Measurements from ENCODE around the gene TAX1BP1.

TAX1BP1 gene

GRCh38 chr7:27708485-27708884 lies 31.5 kb upstream of the TAX1BP1 start:
- no peaks in the 10 kb centered on the region for H3K9me3 ChIP-seq (ENCODE audit: control insufficient read depth in 5 of 5, low read length in 5 of 5)
- H3K4me1 ChIP-seq (ENCODE audit: control insufficient read depth in 5 of 5, insufficient read depth in 5 of 5, low read length in 5 of 5) = peaks cover 0 to 8% (median 3%) of the 10 kb centered on the region in 5 donors
- H3K4me3 ChIP-seq (ENCODE audit: low read depth in 1 of 5, low read length in 5 of 5) = no peak overlapping the region
- no peaks in the 10 kb centered on the region for H3K36me3 ChIP-seq (ENCODE audit: control insufficient read depth in 5 of 5, insufficient read depth in 5 of 5, low read length in 5 of 5)
- no peak overlapping the region for H3K27ac ChIP-seq (ENCODE audit: low read depth, low read length)
- no peak overlapping the region for H3K9ac ChIP-seq (ENCODE audit: low read length in 5 of 5)
- H3K27me3 ChIP-seq (ENCODE audit: control insufficient read depth in 5 of 5, insufficient read depth in 4 of 5, low read length in 5 of 5) = no peaks in the 10 kb centered on the region

GRCh38 chr7:27709137-27710075 lies 30.6 kb upstream of the TAX1BP1 start:
- Histone ChIP-seq H3K4me1 (ENCODE audit: control insufficient read depth in 5 of 5, insufficient read depth in 5 of 5, low read length in 5 of 5) (peaks cover 0 to 8% (median 3%) of the 10 kb centered on the region in 5 donors), H3K27ac (ENCODE audit: low read depth, low read length) (no peak overlapping the region), H3K36me3 (ENCODE audit: control insufficient read depth in 5 of 5, insufficient read depth in 5 of 5, low read length in 5 of 5) (no peaks in the 10 kb centered on the region), H3K9me3 (ENCODE audit: control insufficient read depth in 5 of 5, low read length in 5 of 5) (no peaks in the 10 kb centered on the region), H3K27me3 (ENCODE audit: control insufficient read depth in 5 of 5, insufficient read depth in 4 of 5, low read length in 5 of 5) (no peaks in the 10 kb centered on the region), H3K9ac (ENCODE audit: low read length in 5 of 5) (no peak overlapping the region), H3K4me3 (ENCODE audit: low read depth in 1 of 5, low read length in 5 of 5) (no peak overlapping the region)

GRCh38 chr7:27712217-27712616 lies 27.7 kb upstream of the TAX1BP1 start:
- H3K9ac ChIP-seq (ENCODE audit: low read length in 5 of 5) = no peak overlapping the region
- no peak overlapping the region for H3K27ac ChIP-seq (ENCODE audit: low read depth, low read length)
- no peaks in the 10 kb centered on the region for H3K27me3 ChIP-seq (ENCODE audit: control insufficient read depth in 5 of 5, insufficient read depth in 4 of 5, low read length in 5 of 5)
- H3K4me3 ChIP-seq (ENCODE audit: low read depth in 1 of 5, low read length in 5 of 5) = no peak overlapping the region
- no peaks in the 10 kb centered on the region for H3K9me3 ChIP-seq (ENCODE audit: control insufficient read depth in 5 of 5, low read length in 5 of 5)
- no peaks in the 10 kb centered on the region for H3K36me3 ChIP-seq (ENCODE audit: control insufficient read depth in 5 of 5, insufficient read depth in 5 of 5, low read length in 5 of 5)
- peaks cover 0 to 8% (median 0%) of the 10 kb centered on the region in 5 donors for H3K4me1 ChIP-seq (ENCODE audit: control insufficient read depth in 5 of 5, insufficient read depth in 5 of 5, low read length in 5 of 5)

GRCh38 chr7:27714831-27715444 lies 25.0 kb upstream of the TAX1BP1 start:
- Histone ChIP-seq H3K27ac (ENCODE audit: low read depth, low read length) (no peak overlapping the region), H3K36me3 (ENCODE audit: control insufficient read depth in 5 of 5, insufficient read depth in 5 of 5, low read length in 5 of 5) (no peaks in the 10 kb centered on the region), H3K27me3 (ENCODE audit: control insufficient read depth in 5 of 5, insufficient read depth in 4 of 5, low read length in 5 of 5) (no peaks in the 10 kb centered on the region), H3K4me3 (ENCODE audit: low read depth in 1 of 5, low read length in 5 of 5) (no peak overlapping the region), H3K4me1 (ENCODE audit: control insufficient read depth in 5 of 5, insufficient read depth in 5 of 5, low read length in 5 of 5) (no peaks in the 10 kb centered on the region), H3K9ac (ENCODE audit: low read length in 5 of 5) (no peak overlapping the region), H3K9me3 (ENCODE audit: control insufficient read depth in 5 of 5, low read length in 5 of 5) (no peaks in the 10 kb centered on the region)

GRCh38 chr7:27723085-27723484 lies 16.9 kb upstream of the TAX1BP1 start:
- Histone ChIP-seq H3K4me3 (ENCODE audit: low read depth in 1 of 5, low read length in 5 of 5) (no peak overlapping the region), H3K9ac (ENCODE audit: low read length in 5 of 5) (no peak overlapping the region), H3K36me3 (ENCODE audit: control insufficient read depth in 5 of 5, insufficient read depth in 5 of 5, low read length in 5 of 5) (no peaks in the 10 kb centered on the region), H3K27me3 (ENCODE audit: control insufficient read depth in 5 of 5, insufficient read depth in 4 of 5, low read length in 5 of 5) (no peaks in the 10 kb centered on the region), H3K9me3 (ENCODE audit: control insufficient read depth in 5 of 5, low read length in 5 of 5) (no peaks in the 10 kb centered on the region), H3K27ac (ENCODE audit: low read depth, low read length) (no peak overlapping the region), H3K4me1 (ENCODE audit: control insufficient read depth in 5 of 5, insufficient read depth in 5 of 5, low read length in 5 of 5) (no peaks in the 10 kb centered on the region)

- H3K27ac ChIP-seq (ENCODE audit: low read depth, low read length) = no peak overlapping the region
- H3K9ac ChIP-seq (ENCODE audit: low read length in 5 of 5) = no peak overlapping the region
- no peaks in the 10 kb centered on the region for H3K4me1 ChIP-seq (ENCODE audit: control insufficient read depth in 5 of 5, insufficient read depth in 5 of 5, low read length in 5 of 5)
- H3K9me3 ChIP-seq (ENCODE audit: control insufficient read depth in 5 of 5, low read length in 5 of 5) = no peaks in the 10 kb centered on the region
- H3K4me3 ChIP-seq (ENCODE audit: low read depth in 1 of 5, low read length in 5 of 5) = no peak overlapping the region
- no peaks in the 10 kb centered on the region for H3K36me3 ChIP-seq (ENCODE audit: control insufficient read depth in 5 of 5, insufficient read depth in 5 of 5, low read length in 5 of 5)
- no peaks in the 10 kb centered on the region for H3K27me3 ChIP-seq (ENCODE audit: control insufficient read depth in 5 of 5, insufficient read depth in 4 of 5, low read length in 5 of 5)
Measured at GRCh38 chr7:27727058-27727457, 12.9 kb upstream of the TAX1BP1 start.

- Histone ChIP-seq H3K9ac (ENCODE audit: low read length in 5 of 5) (no peak overlapping the region), H3K36me3 (ENCODE audit: control insufficient read depth in 5 of 5, insufficient read depth in 5 of 5, low read length in 5 of 5) (no peaks in the 10 kb centered on the region), H3K4me1 (ENCODE audit: control insufficient read depth in 5 of 5, insufficient read depth in 5 of 5, low read length in 5 of 5) (no peaks in the 10 kb centered on the region), H3K4me3 (ENCODE audit: low read depth in 1 of 5, low read length in 5 of 5) (no peak overlapping the region), H3K27ac (ENCODE audit: low read depth, low read length) (no peak overlapping the region), H3K9me3 (ENCODE audit: control insufficient read depth in 5 of 5, low read length in 5 of 5) (no peaks in the 10 kb centered on the region), H3K27me3 (ENCODE audit: control insufficient read depth in 5 of 5, insufficient read depth in 4 of 5, low read length in 5 of 5) (no peaks in the 10 kb centered on the region)
Measured at GRCh38 chr7:27730112-27730511, 9.8 kb upstream of the TAX1BP1 start.

GRCh38 chr7:27734583-27734982 lies 5.4 kb upstream of the TAX1BP1 start:
- H3K9ac ChIP-seq (ENCODE audit: low read length in 5 of 5) = no peak overlapping the region
- no peaks in the 10 kb centered on the region for H3K36me3 ChIP-seq (ENCODE audit: control insufficient read depth in 5 of 5, insufficient read depth in 5 of 5, low read length in 5 of 5)
- H3K9me3 ChIP-seq (ENCODE audit: control insufficient read depth in 5 of 5, low read length in 5 of 5) = no peaks in the 10 kb centered on the region
- H3K4me3 ChIP-seq (ENCODE audit: low read depth in 1 of 5, low read length in 5 of 5) = no peak overlapping the region
- peaks cover 0 to 8% (median 7%) of the 10 kb centered on the region in 5 donors for H3K4me1 ChIP-seq (ENCODE audit: control insufficient read depth in 5 of 5, insufficient read depth in 5 of 5, low read length in 5 of 5)
- no peak overlapping the region for H3K27ac ChIP-seq (ENCODE audit: low read depth, low read length)
- no peaks in the 10 kb centered on the region for H3K27me3 ChIP-seq (ENCODE audit: control insufficient read depth in 5 of 5, insufficient read depth in 4 of 5, low read length in 5 of 5)

GRCh38 chr7:27735165-27735564 lies 4.8 kb upstream of the TAX1BP1 start:
- H3K9me3 ChIP-seq (ENCODE audit: control insufficient read depth in 5 of 5, low read length in 5 of 5) = no peaks in the 10 kb centered on the region
- no peak overlapping the region for H3K9ac ChIP-seq (ENCODE audit: low read length in 5 of 5)
- no peaks in the 10 kb centered on the region for H3K27me3 ChIP-seq (ENCODE audit: control insufficient read depth in 5 of 5, insufficient read depth in 4 of 5, low read length in 5 of 5)
- peaks cover 0 to 9% (median 7%) of the 10 kb centered on the region in 5 donors for H3K4me1 ChIP-seq (ENCODE audit: control insufficient read depth in 5 of 5, insufficient read depth in 5 of 5, low read length in 5 of 5)
- no peaks in the 10 kb centered on the region for H3K36me3 ChIP-seq (ENCODE audit: control insufficient read depth in 5 of 5, insufficient read depth in 5 of 5, low read length in 5 of 5)
- H3K4me3 ChIP-seq (ENCODE audit: low read depth in 1 of 5, low read length in 5 of 5) = no peak overlapping the region
- no peak overlapping the region for H3K27ac ChIP-seq (ENCODE audit: low read depth, low read length)

GRCh38 chr7:27735831-27736230 lies 4.1 kb upstream of the TAX1BP1 start:
- no peak overlapping the region for H3K4me3 ChIP-seq (ENCODE audit: low read depth in 1 of 5, low read length in 5 of 5)
- no peaks in the 10 kb centered on the region for H3K27me3 ChIP-seq (ENCODE audit: control insufficient read depth in 5 of 5, insufficient read depth in 4 of 5, low read length in 5 of 5)
- H3K27ac ChIP-seq (ENCODE audit: low read depth, low read length) = no peak overlapping the region
- H3K9ac ChIP-seq (ENCODE audit: low read length in 5 of 5) = no peak overlapping the region
- peaks cover 0 to 11% (median 9%) of the 10 kb centered on the region in 5 donors for H3K4me1 ChIP-seq (ENCODE audit: control insufficient read depth in 5 of 5, insufficient read depth in 5 of 5, low read length in 5 of 5)
- no peaks in the 10 kb centered on the region for H3K9me3 ChIP-seq (ENCODE audit: control insufficient read depth in 5 of 5, low read length in 5 of 5)
- no peaks in the 10 kb centered on the region for H3K36me3 ChIP-seq (ENCODE audit: control insufficient read depth in 5 of 5, insufficient read depth in 5 of 5, low read length in 5 of 5)

Data from subcutaneous abdominal adipose tissue (tissue), 5 donors.